Left lung (tissue), 8 donors: Measurements from ENCODE around the gene NPIPA8. TPM values are rescaled to one million over a fixed set of nuclear protein-coding genes. Genes with fewer than 3 reads are reported as not detected.

Experiments used
- microRNA-seq, 2 donors: library from miRNA; unstranded; fragments of <30 nt; microRNA quantifications; one replicate each; pipeline ENCODE4, GENCODE V29; 2019
- polyA plus RNA-seq, 6 donors: library from polyadenylated mRNA; unstranded; fragments of 120-200 nt; gene quantifications; one replicate each; pipeline ENCODE4 v1.2.1, GENCODE V29; 2013; ENCODE audit not compliant: insufficient read length in 6 of 6
- total RNA-seq, 2 donors: library from RNA; stranded (reverse); fragmentation: NEBNext Ultra II Directional; extraction: Animal tissue kit (Norgen Biotek cat#: 25700); gene quantifications; one replicate each; pipeline ENCODE4 v1.2.1, GENCODE V29; 2021
- donor health status: DM: no; HTN: yes; CAD: no.
- donor health status: DM: no; HTN: no; CAD: no.

NPIPA8 gene
- total and polyA plus RNA-seq, 8 donors = 0.87 to 44.8 (median 1.7) TPM

Small RNA genes lying within 50 kb of the gene (microRNA-seq; reads per million reads assigned to microRNA genes)
- gene MIR6511A4 = 0 reads per million in 2 donors
- 0 reads per million in 2 donors for gene MIR6770-3

Other genes with a start within 250 kb of the NPIPA8 start
- gene NOMO2, start 225.4 kb upstream of the NPIPA8 start, total RNA-seq = 100 to 1,000 TPM; 112 to 162 TPM
- 10 to 100 TPM; 46.9 to 93.8 (median 70.0) TPM for gene NOMO2, start 225.4 kb upstream of the NPIPA8 start, polyA plus RNA-seq